MCF 10A (cell line): ENCODE data around the gene CCDC97. TPM values are rescaled to one million over a fixed set of nuclear protein-coding genes. Genes with fewer than 3 reads are reported as not detected.

Experiments used
- BruUV-seq: library from RNA; stranded (reverse); fragments of 400-500 nt; replicated peaks from 2 replicates; lab custom pipeline; 2021; lab: Mats Ljungman, UMichigan
- CTCF ChIA-PET: fragments of 300-600 bp; sonication (Branson Sonifier 250); formaldehyde crosslinking; extraction: SDS; loops from one replicate; lab custom pipeline; 2021; ENCODE audit warnings: antibody characterized with exemption, inconsistent platforms; lab: Yijun Ruan, JAX
- POLR2A ChIA-PET: fragments of 300-600, 350-650 bp; sonication (Branson Sonifier 250); formaldehyde crosslinking; extraction: SDS; loops from one replicate; lab custom pipeline; 2020; ENCODE audit warnings: antibody characterized with exemption, inconsistent platforms; lab: Yijun Ruan, JAX
- DNase-seq: peaks from one replicate; pipeline ENCODE4 v3.0.0-alpha.2; 2018; ENCODE audit not compliant: unreplicated experiment
- H3K27ac Mint-ChIP-seq: one replicate; pipeline ENCODE4 v1.8.0; 2022; ENCODE audit warnings: mild to moderate bottlenecking, low read depth, mixed read lengths; ENCODE audit not compliant: unreplicated experiment
- H3K27me3 Mint-ChIP-seq: one replicate; pipeline ENCODE4 v1.8.0; 2022; ENCODE audit warnings: mixed read lengths; ENCODE audit not compliant: insufficient read depth, unreplicated experiment
- H3K36me3 Mint-ChIP-seq: one replicate; pipeline ENCODE4 v1.8.0; 2022; ENCODE audit warnings: mild to moderate bottlenecking, moderate library complexity, mixed read lengths; ENCODE audit not compliant: insufficient read depth, unreplicated experiment
- H3K4me1 Mint-ChIP-seq: one replicate; pipeline ENCODE4 v1.8.0; 2022; ENCODE audit warnings: mixed read lengths; ENCODE audit not compliant: insufficient read depth, unreplicated experiment
- H3K4me3 Mint-ChIP-seq: one replicate; pipeline ENCODE4 v1.8.0; 2022; ENCODE audit warnings: mild to moderate bottlenecking, moderate library complexity, mixed read lengths; ENCODE audit not compliant: unreplicated experiment
- H3K9me3 Mint-ChIP-seq: one replicate; pipeline ENCODE4 v1.8.0; 2022; ENCODE audit warnings: mixed read lengths; ENCODE audit not compliant: unreplicated experiment
- intact Hi-C: fragments of 100-400 bp; cut with micrococcal nuclease; formaldehyde crosslinking; loops from 2 replicates; pipeline ENCODE4 v1.14.1; 2022
- total RNA-seq: library from RNA; stranded (reverse); gene quantifications from 2 replicates; pipeline ENCODE4 v1.2.3, GENCODE V29; 2022
- TF ChIP-seq, protein P1 (sequence below): fragments of 200-600 bp; IDR thresholded peaks from one replicate; pipeline ENCODE4 v1.8.0; 2022; ENCODE audit warnings: antibody characterized with exemption, mild to moderate bottlenecking; ENCODE audit not compliant: unreplicated experiment

The CCDC97 gene
- total RNA-seq, 1 experiment from 2014 or later, result 25.0 TPM

DNA sequence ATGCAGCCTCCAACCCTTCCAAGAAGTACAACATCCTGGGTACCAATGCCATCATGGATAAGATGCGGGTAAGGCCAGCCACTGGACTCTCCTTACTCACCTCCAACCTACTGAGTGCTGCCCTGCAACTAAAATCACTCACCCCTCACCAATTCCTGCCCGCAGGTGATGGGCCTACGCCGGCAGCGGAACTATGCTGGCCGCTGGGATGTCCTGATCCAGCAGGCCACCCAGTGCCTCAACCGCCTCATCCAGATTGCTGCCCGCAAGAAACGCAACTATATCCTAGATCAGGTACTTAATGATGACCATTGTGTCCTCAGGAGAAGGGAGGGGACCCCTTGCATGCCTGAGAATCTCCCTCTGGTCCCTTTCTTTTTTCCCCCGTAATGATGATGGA, 15.6 kb upstream of the CCDC97 start:
- no peak for DNase-seq
- CTCF ChIA-PET, result interaction anchor here (0.6 to 4.0 kb wide), 2 partner anchors 14 to 578 kb away, joined by 5 to 18 read pairs; partner anchors contain the start of genes COQ8B and ITPKC
- no peak overlapping the region for H3K4me3 Mint-ChIP-seq
- BruUV-seq, result no TSS peak
- H3K9me3 Mint-ChIP-seq, result no peaks in the 10 kb centered on the region
- intact Hi-C loops, result no loop called here
- POLR2A ChIA-PET, result interaction anchor here (1.5 kb wide), 1 partner anchor 32 kb away, joined by 4 read pairs; no protein-coding TSS in a partner anchor
- TF ChIP-seq, protein P1, sequence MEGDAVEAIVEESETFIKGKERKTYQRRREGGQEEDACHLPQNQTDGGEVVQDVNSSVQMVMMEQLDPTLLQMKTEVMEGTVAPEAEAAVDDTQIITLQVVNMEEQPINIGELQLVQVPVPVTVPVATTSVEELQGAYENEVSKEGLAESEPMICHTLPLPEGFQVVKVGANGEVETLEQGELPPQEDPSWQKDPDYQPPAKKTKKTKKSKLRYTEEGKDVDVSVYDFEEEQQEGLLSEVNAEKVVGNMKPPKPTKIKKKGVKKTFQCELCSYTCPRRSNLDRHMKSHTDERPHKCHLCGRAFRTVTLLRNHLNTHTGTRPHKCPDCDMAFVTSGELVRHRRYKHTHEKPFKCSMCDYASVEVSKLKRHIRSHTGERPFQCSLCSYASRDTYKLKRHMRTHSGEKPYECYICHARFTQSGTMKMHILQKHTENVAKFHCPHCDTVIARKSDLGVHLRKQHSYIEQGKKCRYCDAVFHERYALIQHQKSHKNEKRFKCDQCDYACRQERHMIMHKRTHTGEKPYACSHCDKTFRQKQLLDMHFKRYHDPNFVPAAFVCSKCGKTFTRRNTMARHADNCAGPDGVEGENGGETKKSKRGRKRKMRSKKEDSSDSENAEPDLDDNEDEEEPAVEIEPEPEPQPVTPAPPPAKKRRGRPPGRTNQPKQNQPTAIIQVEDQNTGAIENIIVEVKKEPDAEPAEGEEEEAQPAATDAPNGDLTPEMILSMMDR, result no peak
- H3K36me3 Mint-ChIP-seq, result peaks cover 96% of the 10 kb centered on the region
- no peaks in the 10 kb centered on the region for H3K27me3 Mint-ChIP-seq
- no peak overlapping the region for H3K27ac Mint-ChIP-seq
- H3K4me1 Mint-ChIP-seq, result no peaks in the 10 kb centered on the region

DNA sequence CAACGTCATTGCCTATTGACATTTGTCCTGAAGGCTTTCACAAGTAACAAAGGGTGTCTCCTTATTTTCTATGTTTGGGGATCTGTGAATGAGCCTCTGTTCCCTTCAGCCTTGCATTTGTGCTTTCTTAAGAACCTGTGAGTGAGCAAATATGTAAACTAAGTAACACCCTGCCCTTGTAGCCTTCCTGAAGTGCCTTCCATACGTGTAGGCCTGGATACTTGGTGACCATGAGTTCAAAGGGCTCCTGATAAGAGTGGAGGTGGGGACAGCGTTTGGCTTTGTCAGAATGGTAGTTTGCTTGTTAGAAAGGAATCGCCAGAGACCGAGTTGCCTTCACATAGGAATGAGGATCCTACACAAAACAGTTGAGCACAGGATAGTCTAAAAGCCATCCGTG, 14.5 kb upstream of the CCDC97 start:
- ChIA-PET POLR2A (no interaction called here), CTCF (interaction anchor here (4.0 kb wide), 1 partner anchor 13 kb away, joined by 18 read pairs; no protein-coding TSS in a partner anchor)
- Mint-ChIP-seq H3K27ac (no peak overlapping the region), H3K27me3 (no peaks in the 10 kb centered on the region), H3K4me3 (no peak overlapping the region), H3K4me1 (no peaks in the 10 kb centered on the region), H3K9me3 (no peaks in the 10 kb centered on the region), H3K36me3 (peaks cover 96% of the 10 kb centered on the region)
- DNase-seq, result no peak
- intact Hi-C loops, result no loop called here
- TF ChIP-seq, protein P1, result no peak
- BruUV-seq, result no TSS peak

DNA sequence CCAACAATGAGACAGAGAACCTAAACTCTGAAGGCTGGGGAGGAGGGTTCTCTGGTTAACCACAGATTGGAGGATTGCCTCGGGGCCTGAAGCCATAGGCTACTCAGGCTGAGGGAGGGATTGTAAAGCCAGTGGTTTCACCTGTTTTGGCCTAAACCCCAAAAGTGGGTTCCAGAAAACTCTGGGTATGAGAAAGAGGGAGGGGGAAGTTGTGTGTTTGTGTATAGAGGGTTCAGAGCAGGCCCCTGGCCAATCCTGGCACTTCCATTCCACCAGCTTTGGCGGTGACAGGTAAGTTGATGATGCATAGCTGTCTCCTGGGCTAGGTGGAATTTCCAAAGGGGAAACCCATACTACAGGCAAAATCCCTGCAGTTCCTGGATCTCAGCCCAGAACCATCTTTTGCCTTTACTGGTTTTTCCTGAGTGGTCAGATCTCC, 13.5 kb upstream of the CCDC97 start:
- ChIA-PET POLR2A (interaction anchor here (0.6 kb wide), 1 partner anchor 103 kb away, joined by 3 read pairs; no protein-coding TSS in a partner anchor), CTCF (interaction anchor here (1.1 kb wide), 1 partner anchor 12 kb away, joined by 3 read pairs; no protein-coding TSS in a partner anchor)
- no TSS peak for BruUV-seq
- intact Hi-C loops, result no loop called here
- H3K4me3 Mint-ChIP-seq, result no peak overlapping the region
- H3K9me3 Mint-ChIP-seq, result no peaks in the 10 kb centered on the region
- DNase-seq, result peak; percentile 6
- H3K36me3 Mint-ChIP-seq, result peaks cover 96% of the 10 kb centered on the region
- H3K4me1 Mint-ChIP-seq, result no peaks in the 10 kb centered on the region
- TF ChIP-seq, protein P1, result no peak
- peak overlapping the region; percentile 75 for H3K27ac Mint-ChIP-seq
- H3K27me3 Mint-ChIP-seq, result no peaks in the 10 kb centered on the region

DNA sequence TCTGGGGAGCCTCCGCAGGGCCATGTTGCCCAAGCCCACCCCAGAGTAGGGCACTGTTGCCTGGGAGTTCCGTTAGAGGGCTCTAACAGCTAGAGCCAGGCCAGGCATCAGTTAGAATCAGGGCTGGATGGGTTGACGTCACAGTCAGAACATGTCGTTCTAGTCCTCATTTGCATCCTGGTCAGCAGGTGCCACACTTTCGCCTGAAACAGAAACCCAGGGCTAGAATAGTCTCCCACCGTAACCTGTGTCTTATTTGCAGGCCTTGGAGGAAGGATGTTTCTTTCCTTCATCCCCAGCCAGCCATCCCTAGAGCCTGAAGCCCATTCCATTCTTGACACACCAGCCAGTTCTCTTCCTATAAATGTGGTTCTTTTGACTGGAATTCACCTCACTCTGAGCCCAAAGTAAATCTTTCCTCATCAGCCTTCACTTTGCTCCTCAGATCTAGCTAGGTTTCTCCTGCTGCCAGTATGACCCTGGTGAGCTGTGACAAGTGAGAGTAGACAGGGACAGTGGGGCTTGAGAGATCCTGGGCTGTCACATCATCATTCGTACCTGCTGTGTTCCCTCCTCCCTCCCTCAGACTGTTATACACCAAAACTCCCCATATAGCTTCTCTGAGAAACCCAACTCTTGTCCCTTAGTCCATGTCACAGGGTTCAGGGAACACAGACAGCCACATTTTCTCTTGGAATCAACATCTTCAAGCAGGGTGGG, 12.2 kb upstream of the CCDC97 start:
- H3K9me3 Mint-ChIP-seq, result no peaks in the 10 kb centered on the region
- no peak for DNase-seq
- H3K4me1 Mint-ChIP-seq, result no peaks in the 10 kb centered on the region
- H3K4me3 Mint-ChIP-seq, result no peak overlapping the region
- peaks cover 92% of the 10 kb centered on the region for H3K36me3 Mint-ChIP-seq
- CTCF ChIA-PET, result interaction anchor here (0.6 to 3.8 kb wide), 4 partner anchors 10 to 1605 kb away, joined by 3 to 25 read pairs (median 3); no protein-coding TSS in a partner anchor
- H3K27ac Mint-ChIP-seq, result no peak overlapping the region
- POLR2A ChIA-PET, result interaction anchor here (1.0 to 1.4 kb wide), 2 partner anchors 11 to 32 kb away, joined by 3 to 4 read pairs; no protein-coding TSS in a partner anchor
- TF ChIP-seq, protein P1, result no peak
- no TSS peak for BruUV-seq
- no peaks in the 10 kb centered on the region for H3K27me3 Mint-ChIP-seq
- intact Hi-C loops, result no loop called here
